Ascending aorta (tissue), 2 donors: ENCODE results near the gene PBLD. TPM values are rescaled to one million over a fixed set of nuclear protein-coding genes. Genes with fewer than 3 reads are reported as not detected.
A peak's percentile ranks its signal among the peaks of the same experiment; 100 is the strongest.

ENCODE experiments used
- DNase-seq, 2 donors: peaks; one replicate each; pipeline ENCODE4 v3.0.0-alpha.2; 2019; ENCODE audit warnings: low spot score in 2 of 2
- H3K27ac ChIP-seq, 2 donors: fragments of 200-600 bp; sonication (generic); one replicate each; pipeline ENCODE4 v1.5.1; 2016 to 2017; ENCODE audit warnings: mild to moderate bottlenecking in 1 of 2
- H3K27me3 ChIP-seq: fragments of 200-600 bp; sonication (generic); one replicate; pipeline ENCODE4 v1.5.1; 2017
- H3K36me3 ChIP-seq, 2 donors: fragments of 200-600 bp; sonication (generic); one replicate each; pipeline ENCODE4 v1.5.1; 2016
- H3K4me1 ChIP-seq, 2 donors: fragments of 200-600 bp; sonication (generic); one replicate each; pipeline ENCODE4 v1.5.1; 2016 to 2017; ENCODE audit warnings: mild to moderate bottlenecking in 1 of 2
- H3K4me3 ChIP-seq, 2 donors: fragments of 200-600 bp; sonication (generic); one replicate each; pipeline ENCODE4 v1.5.1; 2016 to 2017; ENCODE audit warnings: mild to moderate bottlenecking in 1 of 2
- H3K9me3 ChIP-seq, 2 donors: fragments of 200-600 bp; sonication (generic); one replicate each; pipeline ENCODE4 v1.5.1; 2016
- CTCF ChIP-seq, 3 experiments: fragments of 200-600 bp in 2 of 3; fragments of 450-650 bp in 1 of 3; sonication (generic) in 2 of 3; IDR thresholded peaks; one replicate each; pipeline ENCODE4 v1.5.1; 2016 to 2019; ENCODE audit warnings: antibody characterized with exemption in 3 of 3, mild to moderate bottlenecking in 1 of 3, moderate library complexity in 1 of 3
- intact Hi-C: fragments of 100-400 bp; cut with DNase I; formaldehyde crosslinking; loops from one replicate; pipeline ENCODE4 v1.15.1; 2023
- total RNA-seq: library from RNA; depleted of rRNA; stranded (reverse); fragments of >200 nt; gene quantifications from one replicate; pipeline ENCODE4 v1.1.0, GENCODE V29; 2016

Gene PBLD
- total RNA-seq, 1 donor from 2014 or later = 0.32 TPM

- H3K4me3 ChIP-seq = no peak overlapping the region
- H3K36me3 ChIP-seq = no peaks in the 10 kb centered on the region
- intact Hi-C loops = loop anchor here (5.0 kb wide), 1 partner anchor 445 kb away; no protein-coding TSS in a partner anchor
- H3K27me3 ChIP-seq = no peaks in the 10 kb centered on the region
- DNase-seq = no peak
- H3K27ac ChIP-seq = no peak overlapping the region
- TF ChIP-seq CTCF (IDR thresholded peaks at IDR 0.05) = no peak
- H3K4me1 ChIP-seq = no peaks in the 10 kb centered on the region
- H3K9me3 ChIP-seq = no peaks in the 10 kb centered on the region
Observed at GRCh38 chr10:68302503-68302823, 30.3 kb downstream of the PBLD start.

- H3K4me1 ChIP-seq = no peaks in the 10 kb centered on the region
- H3K27me3 ChIP-seq = no peaks in the 10 kb centered on the region
- intact Hi-C loops = loop anchor here (5.0 kb wide), 1 partner anchor 445 kb away; no protein-coding TSS in a partner anchor
- no peaks in the 10 kb centered on the region for H3K9me3 ChIP-seq
- TF ChIP-seq CTCF (IDR thresholded peaks at IDR 0.05) = peak; percentile 16 to 46 (median 32)
- no peaks in the 10 kb centered on the region for H3K36me3 ChIP-seq
- DNase-seq = no peak
- H3K27ac ChIP-seq = no peak overlapping the region
- no peak overlapping the region for H3K4me3 ChIP-seq
Observed at GRCh38 chr10:68301790-68302502, 30.8 kb downstream of the PBLD start.

GRCh38 chr10:68301301-68301700 is 31.4 kb downstream of the PBLD start:
- no peaks in the 10 kb centered on the region for H3K27me3 ChIP-seq
- TF ChIP-seq CTCF (IDR thresholded peaks at IDR 0.05) = no peak
- no peak for DNase-seq
- H3K9me3 ChIP-seq = no peaks in the 10 kb centered on the region
- intact Hi-C loops = loop anchor here (5.0 kb wide), 1 partner anchor 444 kb away; no protein-coding TSS in a partner anchor
- no peaks in the 10 kb centered on the region for H3K4me1 ChIP-seq
- H3K36me3 ChIP-seq = peaks cover 0 to 5% of the 10 kb centered on the region in 2 donors
- no peak overlapping the region for H3K4me3 ChIP-seq
- H3K27ac ChIP-seq = no peak overlapping the region

GRCh38 chr10:68296843-68297663 is 35.7 kb downstream of the PBLD start:
- intact Hi-C loops = no loop called here
- Histone ChIP-seq H3K4me3 (no peak overlapping the region), H3K27ac (no peak overlapping the region), H3K36me3 (peaks cover 0 to 5% of the 10 kb centered on the region in 2 donors), H3K27me3 (no peaks in the 10 kb centered on the region), H3K9me3 (no peaks in the 10 kb centered on the region), H3K4me1 (no peaks in the 10 kb centered on the region)
- TF ChIP-seq CTCF (IDR thresholded peaks at IDR 0.05) = no peak
- no peak for DNase-seq

GRCh38 chr10:68290736-68291135 is 42.0 kb downstream of the PBLD start:
- no peak overlapping the region for H3K27ac ChIP-seq
- intact Hi-C loops = no loop called here

More at GRCh38 chr10:68290736-68291135, 42.0 kb downstream of the PBLD start:
- no peak for TF ChIP-seq CTCF (IDR thresholded peaks at IDR 0.05)
- H3K4me1 ChIP-seq = no peaks in the 10 kb centered on the region
- H3K36me3 ChIP-seq = no peaks in the 10 kb centered on the region
- DNase-seq = no peak
- H3K9me3 ChIP-seq = no peaks in the 10 kb centered on the region
- no peaks in the 10 kb centered on the region for H3K27me3 ChIP-seq
- H3K4me3 ChIP-seq = no peak overlapping the region
